Activated T-helper 1 cell treated with anti-CD3 and anti-CD28 coated beads, Interleukin-12 subunit alpha, Interleukin-12 subunit beta, Interleukin-2, Interleukin-4 antibody, amounts not matched to agents 30 ng/mL and 10 ng/mL and 1 ng/mL, durations not matched to agents 14 hours and 24 hours and 36 hours (primary cell): Measurements from ENCODE around the gene SETMAR. TPM values are rescaled to one million over a fixed set of nuclear protein-coding genes. Genes with fewer than 3 reads are reported as not detected.

Experiments used
- DNase-seq: peaks from one replicate; pipeline ENCODE4 v3.0.0; 2021; ENCODE audit warnings: low spot score
- H3K27ac Mint-ChIP-seq: one replicate; pipeline ENCODE4 v1.8.0; 2021; ENCODE audit warnings: mild to moderate bottlenecking, mixed read lengths
- H3K27me3 Mint-ChIP-seq: one replicate; pipeline ENCODE4 v1.8.0; 2022; ENCODE audit warnings: mild to moderate bottlenecking, moderate library complexity, mixed read lengths; ENCODE audit not compliant: insufficient read depth
- H3K36me3 Mint-ChIP-seq: one replicate; pipeline ENCODE4 v1.8.0; 2021; ENCODE audit warnings: low read depth, mixed read lengths
- H3K4me1 Mint-ChIP-seq: one replicate; pipeline ENCODE4 v1.8.0; 2021; ENCODE audit warnings: low read depth, mixed read lengths
- H3K4me3 Mint-ChIP-seq: one replicate; pipeline ENCODE4 v1.8.0; 2021; ENCODE audit warnings: mild to moderate bottlenecking, moderate library complexity, mixed read lengths
- H3K9me3 Mint-ChIP-seq: one replicate; pipeline ENCODE4 v1.8.0; 2021; ENCODE audit warnings: mixed read lengths
- intact Hi-C: fragments of 100-400 bp; cut with micrococcal nuclease; formaldehyde crosslinking; loops from one replicate; pipeline ENCODE4 v1.15.1; 2024
- total RNA-seq: library from RNA; stranded (reverse); gene quantifications from 2 replicates; pipeline ENCODE4 v1.2.3, GENCODE V29; 2022

Gene SETMAR
- 17.8 and 18.7 TPM in 2 replicates for total RNA-seq

GRCh38 chr3:4303187-4304123 is at the start of gene SETMAR:
Gene SETMAR, plus strand, starts transcription at chr3:4303369. Its CDS starts 2 bp downstream, at chr3:4303371.
- Mint-ChIP-seq H3K4me1 (peaks cover 23% of the 10 kb centered on the region), H3K36me3 (peaks cover 12% of the 10 kb centered on the region), H3K27me3 (no peaks in the 10 kb centered on the region), H3K4me3 (peak within 1 kb of the TSS; percentile 93), H3K27ac (peak within 1 kb of the TSS; percentile 99), H3K9me3 (no peaks in the 10 kb centered on the region)
- intact Hi-C loops: loop anchor here (1.0 to 5.0 kb wide), 8 partner anchors 47 to 1177 kb away; partner anchors contain the start of genes ARL8B, CRBN, EDEM1 and ITPR1
- DNase-seq: peak; percentile 75

GRCh38 chr3:4261406-4261805 is 41.8 kb upstream of the SETMAR start:
- intact Hi-C loops: no loop called here
- DNase-seq: no peak
- Mint-ChIP-seq H3K27me3 (no peaks in the 10 kb centered on the region), H3K27ac (no peak overlapping the region), H3K4me1 (no peaks in the 10 kb centered on the region), H3K4me3 (no peak overlapping the region), H3K9me3 (no peaks in the 10 kb centered on the region), H3K36me3 (no peaks in the 10 kb centered on the region)

- Mint-ChIP-seq H3K9me3 (no peaks in the 10 kb centered on the region), H3K27ac (no peak overlapping the region), H3K36me3 (no peaks in the 10 kb centered on the region), H3K27me3 (no peaks in the 10 kb centered on the region), H3K4me1 (no peaks in the 10 kb centered on the region), H3K4me3 (no peak overlapping the region)
- DNase-seq: no peak
- intact Hi-C loops: no loop called here
Measured at GRCh38 chr3:4264040-4264439, 39.1 kb upstream of the SETMAR start.

GRCh38 chr3:4270720-4271119 is 32.4 kb upstream of the SETMAR start:
- H3K4me1 Mint-ChIP-seq: no peaks in the 10 kb centered on the region
- no peaks in the 10 kb centered on the region for H3K36me3 Mint-ChIP-seq
- H3K4me3 Mint-ChIP-seq: no peak overlapping the region
- H3K27ac Mint-ChIP-seq: no peak overlapping the region
- DNase-seq: no peak
- H3K9me3 Mint-ChIP-seq: no peaks in the 10 kb centered on the region
- peaks cover 7% of the 10 kb centered on the region for H3K27me3 Mint-ChIP-seq
- intact Hi-C loops: no loop called here

DNA sequence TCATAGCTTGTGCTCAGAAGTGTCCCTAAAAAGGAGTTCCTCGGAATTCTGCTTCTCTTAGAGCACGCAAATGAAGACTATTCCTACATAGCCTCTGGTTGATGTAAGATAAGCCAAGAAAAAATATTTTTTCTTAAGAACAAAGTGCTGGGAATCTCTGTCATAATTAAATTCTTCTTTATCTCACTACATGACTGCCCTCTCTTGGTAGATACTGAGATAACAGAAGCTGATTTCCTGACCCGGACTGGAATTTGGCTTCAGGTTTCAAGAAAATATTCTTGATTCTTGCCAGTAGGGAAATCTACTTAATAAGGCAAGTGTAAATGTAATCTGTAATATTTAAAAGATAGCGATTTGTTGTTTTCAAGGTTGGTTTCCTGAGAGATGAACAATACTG is 31.3 kb upstream of the SETMAR start:
- peaks cover 10% of the 10 kb centered on the region for H3K27me3 Mint-ChIP-seq
- no peak overlapping the region for H3K27ac Mint-ChIP-seq

GRCh38 chr3:4279516-4280105 is 23.6 kb upstream of the SETMAR start:
- no peak for DNase-seq
- Mint-ChIP-seq H3K27ac (no peak overlapping the region), H3K4me3 (no peak overlapping the region), H3K27me3 (peaks cover 23% of the 10 kb centered on the region), H3K4me1 (no peaks in the 10 kb centered on the region), H3K36me3 (no peaks in the 10 kb centered on the region), H3K9me3 (no peaks in the 10 kb centered on the region)
- intact Hi-C loops: no loop called here

More for the DNA sequence above, 31.3 kb upstream of the SETMAR start:
- H3K4me1 Mint-ChIP-seq: no peaks in the 10 kb centered on the region
- intact Hi-C loops: no loop called here
- H3K4me3 Mint-ChIP-seq: no peak overlapping the region
- H3K36me3 Mint-ChIP-seq: no peaks in the 10 kb centered on the region
- H3K9me3 Mint-ChIP-seq: no peaks in the 10 kb centered on the region
- DNase-seq: no peak

DNA sequence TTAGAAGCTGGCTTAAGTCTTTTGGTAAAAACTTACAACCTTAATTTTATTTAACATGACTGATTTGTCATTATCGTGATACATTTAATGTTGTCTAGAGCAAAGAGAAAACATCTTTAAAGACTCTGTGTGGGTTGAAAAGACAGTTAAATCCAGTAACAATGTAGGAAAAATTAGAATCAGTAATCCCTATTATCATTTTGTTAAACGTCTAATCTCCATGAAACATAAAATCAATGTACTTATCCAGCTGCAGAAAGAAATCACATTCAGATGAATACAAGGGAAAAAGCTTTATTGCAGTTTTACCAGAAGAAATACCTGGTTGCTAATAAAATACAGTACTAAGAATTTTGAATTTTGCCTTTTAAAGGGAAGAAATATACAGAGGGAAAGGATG is 21.2 kb upstream of the SETMAR start:
- Mint-ChIP-seq H3K27ac (no peak overlapping the region), H3K4me3 (no peak overlapping the region), H3K27me3 (peaks cover 15% of the 10 kb centered on the region), H3K4me1 (no peaks in the 10 kb centered on the region), H3K36me3 (no peaks in the 10 kb centered on the region), H3K9me3 (no peaks in the 10 kb centered on the region)
- no peak for DNase-seq
- intact Hi-C loops: no loop called here

- no peaks in the 10 kb centered on the region for H3K36me3 Mint-ChIP-seq
- H3K27me3 Mint-ChIP-seq: peaks cover 19% of the 10 kb centered on the region
- H3K27ac Mint-ChIP-seq: no peak overlapping the region
- intact Hi-C loops: no loop called here
- H3K9me3 Mint-ChIP-seq: no peaks in the 10 kb centered on the region
- H3K4me1 Mint-ChIP-seq: no peaks in the 10 kb centered on the region
- no peak overlapping the region for H3K4me3 Mint-ChIP-seq
- no peak for DNase-seq
Measured at GRCh38 chr3:4284865-4285264, 18.3 kb upstream of the SETMAR start.

GRCh38 chr3:4289044-4289443 is 14.1 kb upstream of the SETMAR start:
- Mint-ChIP-seq H3K36me3 (no peaks in the 10 kb centered on the region), H3K4me1 (no peaks in the 10 kb centered on the region), H3K27me3 (peaks cover 15% of the 10 kb centered on the region), H3K9me3 (no peaks in the 10 kb centered on the region), H3K27ac (no peak overlapping the region), H3K4me3 (no peak overlapping the region)
- no peak for DNase-seq
- intact Hi-C loops: no loop called here

- Mint-ChIP-seq H3K4me3 (no peak overlapping the region), H3K9me3 (no peaks in the 10 kb centered on the region), H3K27ac (no peak overlapping the region), H3K4me1 (no peaks in the 10 kb centered on the region), H3K27me3 (peaks cover 15% of the 10 kb centered on the region), H3K36me3 (no peaks in the 10 kb centered on the region)
- intact Hi-C loops: loop anchor here (1.0 kb wide), 2 partner anchors 343 to 1090 kb away; no protein-coding TSS in a partner anchor
- DNase-seq: peak; percentile 3
Measured at GRCh38 chr3:4290272-4290893, 12.8 kb upstream of the SETMAR start.

- intact Hi-C loops: no loop called here
- no peaks in the 10 kb centered on the region for H3K36me3 Mint-ChIP-seq
- no peak for DNase-seq
- H3K27me3 Mint-ChIP-seq: peaks cover 17% of the 10 kb centered on the region
- H3K27ac Mint-ChIP-seq: no peak overlapping the region
- no peaks in the 10 kb centered on the region for H3K4me1 Mint-ChIP-seq
- no peak overlapping the region for H3K4me3 Mint-ChIP-seq
- H3K9me3 Mint-ChIP-seq: no peaks in the 10 kb centered on the region
Measured at GRCh38 chr3:4292301-4292700, 10.9 kb upstream of the SETMAR start.

DNA sequence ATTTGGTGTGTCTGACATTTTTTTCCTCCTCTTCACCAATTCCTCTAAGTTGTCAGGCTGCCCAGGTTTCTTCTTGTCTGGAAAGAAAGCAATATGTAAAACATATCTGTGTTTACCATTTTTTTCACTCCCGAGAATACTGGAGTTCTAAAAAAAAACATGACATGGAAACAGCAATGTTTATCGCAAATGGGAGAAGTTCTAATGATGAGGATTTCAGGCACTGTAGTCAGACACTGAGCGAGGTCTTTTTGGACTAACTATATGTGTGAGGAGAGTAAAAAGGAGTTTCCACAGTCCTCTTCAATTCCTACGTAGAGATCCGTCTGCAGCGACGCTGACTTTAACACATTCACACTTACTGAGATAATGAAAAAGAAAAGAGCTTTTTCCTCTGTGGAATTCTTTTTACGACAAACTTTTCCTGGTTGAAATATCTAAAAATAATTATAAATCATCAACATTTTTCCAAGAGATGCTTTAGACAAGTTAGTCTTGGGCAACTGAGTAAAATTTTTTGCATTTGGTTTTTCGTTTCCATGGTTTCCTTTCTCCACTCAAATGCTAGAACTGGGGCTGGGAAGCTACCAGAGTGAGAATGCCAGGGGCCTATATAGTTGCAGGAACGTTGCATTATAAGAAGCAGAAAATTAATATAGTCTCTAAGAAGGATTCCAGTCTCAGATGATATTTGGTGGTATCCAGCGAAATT is 8.4 kb upstream of the SETMAR start:
- Mint-ChIP-seq H3K27me3 (peaks cover 11% of the 10 kb centered on the region), H3K4me3 (no peak overlapping the region), H3K36me3 (no peaks in the 10 kb centered on the region), H3K9me3 (no peaks in the 10 kb centered on the region), H3K27ac (no peak overlapping the region), H3K4me1 (no peaks in the 10 kb centered on the region)
- DNase-seq: no peak
- intact Hi-C loops: no loop called here
